GM12873 (cell line): ENCODE results near the gene B2M.
A peak's percentile ranks its signal among the peaks of the same experiment; 100 is the strongest.

Experiments used
- TF ChIP-seq, protein P1 (sequence below): IDR thresholded peaks from 2 replicates; pipeline ENCODE4 v1.5.1; 2012; ENCODE audit warnings: low read depth, mild to moderate bottlenecking, moderate library complexity, low read length, control low read depth; ENCODE audit not compliant: insufficient read depth; ENCODE audit errors: missing control alignments

Gene B2M

DNA sequence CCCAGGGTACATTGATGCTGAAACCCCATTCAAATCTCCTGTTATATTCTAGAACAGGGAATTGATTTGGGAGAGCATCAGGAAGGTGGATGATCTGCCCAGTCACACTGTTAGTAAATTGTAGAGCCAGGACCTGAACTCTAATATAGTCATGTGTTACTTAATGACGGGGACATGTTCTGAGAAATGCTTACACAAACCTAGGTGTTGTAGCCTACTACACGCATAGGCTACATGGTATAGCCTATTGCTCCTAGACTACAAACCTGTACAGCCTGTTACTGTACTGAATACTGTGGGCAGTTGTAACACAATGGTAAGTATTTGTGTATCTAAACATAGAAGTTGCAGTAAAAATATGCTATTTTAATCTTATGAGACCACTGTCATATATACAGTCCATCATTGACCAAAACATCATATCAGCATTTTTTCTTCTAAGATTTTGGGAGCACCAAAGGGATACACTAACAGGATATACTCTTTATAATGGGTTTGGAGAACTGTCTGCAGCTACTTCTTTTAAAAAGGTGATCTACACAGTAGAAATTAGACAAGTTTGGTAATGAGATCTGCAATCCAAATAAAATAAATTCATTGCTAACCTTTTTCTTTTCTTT, 5.8 kb downstream of the B2M start:
- TF ChIP-seq, protein P1, sequence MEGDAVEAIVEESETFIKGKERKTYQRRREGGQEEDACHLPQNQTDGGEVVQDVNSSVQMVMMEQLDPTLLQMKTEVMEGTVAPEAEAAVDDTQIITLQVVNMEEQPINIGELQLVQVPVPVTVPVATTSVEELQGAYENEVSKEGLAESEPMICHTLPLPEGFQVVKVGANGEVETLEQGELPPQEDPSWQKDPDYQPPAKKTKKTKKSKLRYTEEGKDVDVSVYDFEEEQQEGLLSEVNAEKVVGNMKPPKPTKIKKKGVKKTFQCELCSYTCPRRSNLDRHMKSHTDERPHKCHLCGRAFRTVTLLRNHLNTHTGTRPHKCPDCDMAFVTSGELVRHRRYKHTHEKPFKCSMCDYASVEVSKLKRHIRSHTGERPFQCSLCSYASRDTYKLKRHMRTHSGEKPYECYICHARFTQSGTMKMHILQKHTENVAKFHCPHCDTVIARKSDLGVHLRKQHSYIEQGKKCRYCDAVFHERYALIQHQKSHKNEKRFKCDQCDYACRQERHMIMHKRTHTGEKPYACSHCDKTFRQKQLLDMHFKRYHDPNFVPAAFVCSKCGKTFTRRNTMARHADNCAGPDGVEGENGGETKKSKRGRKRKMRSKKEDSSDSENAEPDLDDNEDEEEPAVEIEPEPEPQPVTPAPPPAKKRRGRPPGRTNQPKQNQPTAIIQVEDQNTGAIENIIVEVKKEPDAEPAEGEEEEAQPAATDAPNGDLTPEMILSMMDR: no peak

DNA sequence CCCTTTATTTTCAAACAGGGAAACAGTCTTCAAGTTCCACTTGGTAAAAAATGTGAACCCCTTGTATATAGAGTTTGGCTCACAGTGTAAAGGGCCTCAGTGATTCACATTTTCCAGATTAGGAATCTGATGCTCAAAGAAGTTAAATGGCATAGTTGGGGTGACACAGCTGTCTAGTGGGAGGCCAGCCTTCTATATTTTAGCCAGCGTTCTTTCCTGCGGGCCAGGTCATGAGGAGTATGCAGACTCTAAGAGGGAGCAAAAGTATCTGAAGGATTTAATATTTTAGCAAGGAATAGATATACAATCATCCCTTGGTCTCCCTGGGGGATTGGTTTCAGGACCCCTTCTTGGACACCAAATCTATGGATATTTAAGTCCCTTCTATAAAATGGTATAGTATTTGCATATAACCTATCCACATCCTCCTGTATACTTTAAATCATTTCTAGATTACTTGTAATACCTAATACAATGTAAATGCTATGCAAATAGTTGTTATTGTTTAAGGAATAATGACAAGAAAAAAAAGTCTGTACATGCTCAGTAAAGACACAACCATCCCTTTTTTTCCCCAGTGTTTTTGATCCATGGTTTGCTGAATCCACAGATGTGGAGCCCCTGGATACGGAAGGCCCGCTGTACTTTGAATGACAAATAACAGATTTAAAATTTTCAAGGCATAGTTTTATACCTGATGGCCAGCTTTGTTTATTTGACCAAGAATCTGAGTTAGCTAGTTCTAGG, 7.0 kb downstream of the B2M start:
- TF ChIP-seq, protein P1: no peak

DNA sequence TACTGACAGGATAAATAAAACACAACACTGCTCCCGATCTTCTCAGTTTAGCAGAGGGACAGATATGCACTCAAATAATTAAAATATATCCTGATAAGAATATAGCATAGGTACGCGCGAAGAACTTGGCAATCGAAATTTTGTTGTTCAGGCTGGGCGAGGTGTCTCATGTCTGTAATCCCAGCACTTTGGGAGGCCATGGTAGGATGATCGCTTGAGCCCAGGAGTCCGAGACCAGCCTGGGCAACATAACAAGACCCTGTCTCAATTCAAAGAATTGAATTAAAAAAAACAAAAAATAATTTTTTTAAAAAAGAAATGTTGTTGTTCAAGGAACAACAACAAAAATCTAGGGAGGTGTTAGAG, 7.6 kb downstream of the B2M start:
- TF ChIP-seq, protein P1: no peak

DNA sequence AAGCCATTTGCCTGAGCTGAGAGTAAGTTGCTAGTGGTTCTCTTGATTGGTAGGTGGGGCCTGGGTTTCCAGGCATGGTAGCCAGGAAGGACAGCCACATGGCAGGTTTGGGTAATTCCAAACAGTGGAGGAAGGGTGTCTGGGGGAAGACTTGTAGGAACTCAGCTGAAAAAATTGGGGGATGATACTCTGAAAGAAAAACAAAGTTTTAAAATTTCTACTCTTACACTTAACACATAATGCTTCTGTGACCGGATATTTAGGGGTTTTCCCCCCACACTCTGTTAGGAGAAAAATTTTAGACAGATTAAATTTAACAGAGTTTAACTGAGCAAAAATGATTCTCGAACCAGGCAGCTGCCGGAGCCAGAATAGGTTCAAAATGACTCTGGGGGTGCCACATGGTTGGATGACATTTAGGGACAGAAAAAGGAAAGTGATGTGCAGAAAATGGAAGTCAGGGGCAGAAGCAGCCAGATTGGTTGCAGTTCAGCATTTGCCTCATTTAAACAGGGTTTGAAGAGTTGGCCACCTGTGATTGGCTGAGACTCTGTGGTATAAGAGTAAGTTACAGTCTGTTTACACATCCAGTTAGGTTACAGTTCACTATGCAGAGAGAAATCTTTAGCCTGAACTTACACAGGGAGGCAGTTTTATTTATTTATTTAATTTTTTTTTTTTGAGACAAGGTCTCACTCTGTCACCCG, 8.1 kb downstream of the B2M start:
- TF ChIP-seq, protein P1: no peak

DNA sequence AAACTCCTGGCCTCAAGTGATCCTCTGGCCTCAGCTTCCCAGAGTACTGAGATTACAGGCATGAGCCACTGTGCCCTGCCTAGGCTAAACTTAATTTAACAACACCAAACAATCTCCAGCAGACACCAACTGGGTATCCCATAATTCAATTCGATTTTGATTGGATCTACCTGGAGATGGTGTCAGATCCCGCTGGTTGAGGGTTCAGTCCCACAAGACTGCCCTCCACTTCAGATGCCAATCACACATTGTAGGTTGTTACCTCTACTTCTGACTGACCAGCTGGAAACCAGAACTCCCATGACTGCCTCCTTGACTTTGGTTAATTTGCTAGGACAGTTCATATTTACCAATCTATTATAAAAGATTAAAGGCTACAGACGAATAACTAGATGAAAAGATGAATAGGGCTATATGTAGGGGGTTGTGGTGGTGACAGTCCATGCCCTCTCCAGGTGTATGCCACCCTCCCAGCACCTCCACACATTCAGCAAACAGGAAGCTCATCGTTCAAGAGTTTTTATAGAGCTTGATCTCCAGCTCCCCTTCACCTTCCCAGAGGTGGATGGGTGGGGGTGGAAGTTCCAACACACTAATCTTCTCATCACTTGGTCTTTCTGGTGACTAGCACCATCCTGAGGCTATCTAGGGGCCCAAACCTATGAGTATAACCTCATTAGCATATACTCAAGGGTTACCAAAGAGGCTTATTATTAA, 9.3 kb downstream of the B2M start:
- TF ChIP-seq, protein P1: peak; percentile 0

DNA sequence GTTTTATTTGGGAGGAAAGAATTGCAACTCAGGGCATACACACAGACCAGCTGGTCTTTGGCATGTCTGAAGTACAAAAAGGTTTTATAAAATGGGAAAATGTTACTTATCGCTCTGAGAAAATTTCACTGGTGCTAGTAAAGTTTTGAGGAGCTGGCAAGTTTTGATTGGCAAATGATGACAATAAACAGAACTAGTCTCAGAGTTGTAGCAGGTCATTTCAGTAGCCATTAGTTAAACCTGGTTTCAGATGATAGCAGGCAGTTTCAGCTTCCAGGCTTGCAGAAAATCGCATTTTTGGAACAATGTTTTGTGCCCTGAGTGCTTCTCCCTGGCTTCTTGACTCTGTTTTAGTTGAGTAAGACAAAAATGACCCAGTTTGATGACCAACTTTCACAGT, 10.7 kb downstream of the B2M start:
- TF ChIP-seq, protein P1: no peak

DNA sequence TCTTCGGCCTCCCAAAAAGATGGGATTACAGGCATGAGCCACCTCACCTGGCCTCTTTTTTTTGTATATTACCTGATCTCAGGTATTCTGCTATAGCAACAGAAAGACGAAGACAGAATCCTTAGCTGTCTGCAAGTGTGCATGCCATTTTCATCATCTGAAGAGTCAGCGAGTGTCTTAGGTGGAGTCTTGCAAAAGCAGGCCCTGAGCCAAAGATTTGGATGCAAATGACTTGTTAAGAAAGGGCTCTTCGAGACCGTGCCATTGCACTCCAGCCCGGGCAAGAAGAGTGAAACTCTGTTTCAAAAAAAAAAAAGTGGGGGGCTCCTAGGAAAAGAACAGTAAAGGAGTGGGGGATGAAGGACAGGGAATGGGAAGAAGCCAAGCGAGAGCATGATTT, 14.8 kb downstream of the B2M start:
- TF ChIP-seq, protein P1: no peak
